GM12892 (cell line): ENCODE results near the gene SMAD6.

Source experiments
- DNase-seq: peaks from one replicate; pipeline ENCODE4 v3.0.0; 2011; ENCODE audit not compliant: insufficient read length
- FAIRE-seq: peaks from 2 replicates; lab custom pipeline; 2011; peaks lifted over from hg19 to GRCh38; lab: Jason Lieb, UNC
- POLR2A ChIP-seq: IDR thresholded peaks from 2 replicates; pipeline ENCODE4 v1.6.1; 2011; ENCODE audit warnings: low read depth, low read length, control low read depth
- POLR2AphosphoS5 ChIP-seq: IDR thresholded peaks from 2 replicates; pipeline ENCODE4 v1.6.1; 2011; ENCODE audit warnings: low read depth, low read length, control low read depth
- TAF1 ChIP-seq: IDR thresholded peaks from 2 replicates; pipeline ENCODE4 v1.6.1; 2011; ENCODE audit warnings: low read depth, mild to moderate bottlenecking, control low read depth, low read length, borderline replicate concordance

The SMAD6 gene

DNA sequence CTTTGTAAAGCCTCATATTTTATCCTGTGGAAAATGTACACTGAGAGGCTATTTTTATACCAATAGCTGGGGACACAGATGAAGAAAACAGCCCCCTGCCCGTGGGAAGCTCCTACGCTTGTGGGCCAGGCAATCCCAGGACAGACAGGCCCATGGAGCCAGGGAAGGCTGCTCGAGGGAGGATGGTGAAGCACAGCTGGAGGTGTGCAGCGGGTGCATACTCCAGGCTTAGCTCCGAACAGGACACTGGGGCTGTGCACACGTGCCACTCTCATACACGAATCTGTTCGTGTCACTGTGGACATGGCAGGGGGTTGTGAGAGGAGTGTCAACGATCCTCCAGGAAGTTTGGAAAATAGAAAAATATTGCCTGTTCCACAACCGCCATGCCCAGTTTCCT lies 36.1 kb downstream of the SMAD6 start:
- no peak for DNase-seq
- TF ChIP-seq POLR2AphosphoS5, result no peak
- TF ChIP-seq TAF1, result no peak
- no peak for TF ChIP-seq POLR2A
- no peak for FAIRE-seq

DNA sequence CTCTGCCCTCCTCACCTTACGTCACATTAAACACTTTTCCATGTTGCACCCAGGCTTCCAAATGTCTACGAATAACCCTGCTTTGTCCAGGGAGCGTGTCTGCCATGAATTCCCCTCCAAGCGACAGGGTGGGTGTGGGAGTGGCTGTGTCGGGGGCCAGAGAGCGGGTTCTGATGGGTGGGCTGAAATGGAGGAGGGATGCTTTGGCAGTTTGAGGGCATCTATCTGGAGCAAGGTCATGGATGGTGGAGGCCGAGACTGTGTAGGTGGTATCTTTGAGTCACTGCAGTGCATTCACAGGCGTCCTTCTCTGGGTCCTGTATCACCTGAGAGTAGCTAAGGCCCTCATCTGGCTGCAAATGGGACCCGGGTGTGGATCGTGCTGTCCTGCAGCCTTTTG lies 36.6 kb downstream of the SMAD6 start:
- FAIRE-seq (no peak), DNase-seq (no peak)
- TF ChIP-seq POLR2A (no peak), TAF1 (no peak), POLR2AphosphoS5 (no peak)

DNA sequence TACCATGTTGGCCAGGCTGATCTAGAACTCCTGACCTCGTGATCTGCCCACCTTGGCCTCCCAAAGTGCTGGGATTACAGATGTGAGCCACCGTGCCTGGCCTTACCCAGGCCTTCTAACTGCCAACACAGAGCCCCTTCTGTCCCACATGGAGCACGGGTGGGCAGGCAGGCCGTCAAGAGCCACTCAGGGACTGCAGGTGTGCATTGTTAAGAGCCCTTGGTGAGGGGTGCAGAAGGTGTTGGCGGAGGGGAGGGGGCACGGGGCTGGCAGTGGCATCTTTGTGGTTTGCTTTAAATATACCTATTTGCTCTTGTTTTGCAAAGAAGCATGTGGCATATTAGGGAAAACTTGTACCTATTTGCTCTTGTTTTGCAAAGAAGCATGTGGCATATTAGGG lies 37.3 kb downstream of the SMAD6 start:
- no peak for FAIRE-seq
- TF ChIP-seq POLR2A (no peak), TAF1 (no peak), POLR2AphosphoS5 (no peak)
- no peak for DNase-seq

DNA sequence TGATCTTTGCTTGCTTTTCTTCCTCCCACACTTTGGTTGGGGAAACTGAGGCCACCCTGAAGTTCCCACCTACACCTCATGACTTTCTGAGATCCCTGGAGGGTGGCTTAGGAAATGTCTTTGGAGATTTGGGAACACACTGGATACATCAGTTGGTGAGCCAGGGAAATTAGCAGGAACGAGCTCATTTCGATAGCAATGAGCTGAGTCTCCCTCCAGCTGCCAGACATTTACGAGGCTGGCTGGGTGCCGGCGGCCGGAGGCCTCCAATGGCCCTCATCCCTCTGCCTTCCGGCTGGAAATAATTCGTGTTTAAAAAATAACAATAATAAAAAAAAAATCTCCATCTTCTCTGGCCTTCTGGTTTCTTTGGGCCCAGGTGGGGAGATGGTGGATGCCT lies 38.8 kb downstream of the SMAD6 start:
- TF ChIP-seq POLR2A (no peak), POLR2AphosphoS5 (no peak), TAF1 (no peak)
- no peak for FAIRE-seq
- no peak for DNase-seq

GRCh38 chr15:66741646-66742045 lies 39.6 kb downstream of the SMAD6 start:
- FAIRE-seq, result no peak

GRCh38 chr15:66742286-66742685 lies 40.2 kb downstream of the SMAD6 start:
- TF ChIP-seq POLR2A, result no peak
- TF ChIP-seq TAF1, result no peak
- TF ChIP-seq POLR2AphosphoS5, result no peak
- DNase-seq (no peak), FAIRE-seq (no peak)

More at GRCh38 chr15:66741646-66742045, 39.6 kb downstream of the SMAD6 start:
- TF ChIP-seq TAF1 (no peak), POLR2A (no peak), POLR2AphosphoS5 (no peak)
- no peak for DNase-seq

DNA sequence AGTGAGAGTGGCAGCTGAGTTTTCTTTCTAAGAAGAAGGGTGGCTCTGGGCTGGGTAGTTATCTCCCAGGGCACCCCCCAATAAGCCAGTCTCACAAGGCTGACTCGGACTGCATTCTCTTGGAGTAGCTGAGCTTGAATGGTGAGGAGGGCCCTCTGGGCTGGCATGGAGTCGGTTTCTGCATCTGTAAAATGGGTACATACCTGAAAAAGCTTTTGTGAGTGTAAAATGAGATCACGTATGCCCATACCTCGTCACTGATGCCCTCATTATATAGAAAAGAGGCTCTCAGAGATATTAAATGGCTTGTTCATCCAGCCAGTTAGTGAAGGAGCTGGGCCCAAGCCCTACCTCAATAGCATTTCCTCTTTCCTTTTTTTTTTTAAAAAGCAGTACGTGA lies 41.2 kb downstream of the SMAD6 start:
- DNase-seq, result no peak
- no peak for TF ChIP-seq TAF1
- TF ChIP-seq POLR2A, result no peak
- TF ChIP-seq POLR2AphosphoS5, result no peak
- FAIRE-seq, result no peak

DNA sequence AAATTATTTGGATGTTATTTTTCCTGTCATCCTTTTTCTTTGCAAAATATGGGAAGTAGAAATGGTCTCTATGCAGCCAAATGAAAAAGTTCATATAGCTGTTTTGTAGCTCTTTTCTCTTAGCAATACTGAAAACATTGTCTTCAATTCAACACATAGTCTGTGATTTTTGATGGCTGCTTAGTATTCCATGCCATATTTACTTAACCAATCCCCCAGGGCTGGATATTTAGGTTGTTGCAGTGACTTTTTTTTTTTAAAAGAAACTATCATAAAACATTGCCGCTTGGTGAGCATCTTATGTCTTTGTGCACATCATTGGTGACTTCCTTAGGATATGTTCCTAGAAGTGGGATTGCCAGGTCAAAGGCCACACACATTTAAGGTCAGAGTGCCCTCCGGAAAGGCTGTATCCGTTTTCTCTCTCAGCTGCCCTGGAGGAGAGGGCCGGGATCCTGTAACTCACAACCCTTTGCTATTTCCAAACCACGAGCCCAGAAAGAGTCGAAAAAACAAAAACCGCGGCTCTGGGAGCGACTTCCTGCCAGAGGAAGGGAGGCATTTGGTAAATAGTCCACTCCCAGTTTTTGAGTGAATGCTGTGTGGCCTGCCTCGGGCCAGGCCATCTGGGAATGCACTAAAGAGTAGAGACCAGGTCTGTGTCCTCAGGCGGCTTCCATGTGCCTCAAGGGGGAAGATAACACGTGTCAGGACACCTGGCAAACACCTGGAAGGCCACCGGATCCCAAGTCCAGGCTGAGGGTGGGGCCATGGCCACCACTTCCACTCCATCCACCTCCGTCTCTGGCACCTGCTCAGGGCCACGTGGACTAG lies 41.9 kb downstream of the SMAD6 start:
- TF ChIP-seq TAF1 (no peak), POLR2AphosphoS5 (no peak)
- no peak for DNase-seq
- FAIRE-seq, result no peak

- TF ChIP-seq POLR2AphosphoS5 (no peak), POLR2A (no peak), TAF1 (no peak)
- no peak for FAIRE-seq
- DNase-seq, result no peak
Observed at GRCh38 chr15:66744610-66745279, 42.7 kb downstream of the SMAD6 start.

DNA sequence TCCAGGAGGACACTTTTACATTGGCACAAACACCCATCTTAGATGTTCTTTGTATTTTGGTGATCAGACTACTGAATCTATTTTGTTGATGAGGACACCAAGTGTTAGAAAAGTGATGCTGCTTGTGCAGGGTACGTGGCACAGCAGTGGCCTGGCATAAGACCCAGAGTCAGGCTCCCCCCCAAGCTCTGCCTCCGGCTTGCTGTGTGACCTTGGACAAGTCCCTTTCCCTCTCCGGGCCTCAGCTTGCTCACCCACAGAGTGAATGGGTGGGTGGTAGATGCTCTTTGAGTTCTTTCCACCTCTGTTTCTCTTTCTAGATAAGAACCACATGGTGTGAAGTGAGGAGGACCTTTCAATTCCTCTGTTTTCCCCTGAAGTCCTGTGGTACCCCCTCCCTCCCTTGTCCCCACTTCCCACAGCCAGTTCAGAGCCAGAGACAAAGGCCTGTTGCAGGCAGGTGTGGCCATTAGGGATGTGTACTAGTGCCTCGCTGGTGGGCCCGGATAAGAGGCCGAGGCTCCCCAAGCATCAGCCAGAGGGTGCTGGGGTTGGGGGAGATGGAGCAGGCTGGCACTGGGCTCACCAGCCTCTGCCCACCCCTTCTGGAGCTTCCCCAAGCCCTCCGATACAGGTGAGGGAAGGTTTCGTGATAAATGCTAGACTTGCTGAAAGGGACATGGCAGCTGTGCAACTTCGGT lies 43.6 kb downstream of the SMAD6 start:
- TF ChIP-seq TAF1 (no peak), POLR2AphosphoS5 (no peak), POLR2A (no peak)
- DNase-seq, result no peak
- FAIRE-seq, result no peak

- no peak for TF ChIP-seq TAF1
- TF ChIP-seq POLR2AphosphoS5, result no peak
- TF ChIP-seq POLR2A, result no peak
- FAIRE-seq (no peak), DNase-seq (no peak)
Observed at GRCh38 chr15:66746231-66746605, 44.2 kb downstream of the SMAD6 start.
